DMS53 (cell line): ENCODE data around the gene KRT33A.

Experiments used
- DNase-seq: peaks from one replicate; lab custom pipeline; 2025; lab: John Stamatoyannopoulos, UW

Gene KRT33A

GRCh38 chr17:41301916-41302901, 48.4 kb downstream of the KRT33A start, which contains the start of gene KRTAP29-1:
TSS of gene KRTAP29-1 (minus strand) at chr17:41302851. CDS start at chr17:41302851, 0 bp downstream.
- DNase-seq: no peak

- DNase-seq: no peak
Observed at GRCh38 chr17:41301204-41301790, 49.3 kb downstream of the KRT33A start.

- DNase-seq: no peak
Observed at GRCh38 chr17:41298458-41299135, 52.0 kb downstream of the KRT33A start.

GRCh38 chr17:41296846-41297245, 53.8 kb downstream of the KRT33A start:
- DNase-seq: no peak
